Right ventricle myocardium superior (tissue), 1 donor: Measurements from ENCODE around the gene GNG12. TPM values are rescaled to one million over a fixed set of nuclear protein-coding genes. Genes with fewer than 3 reads are reported as not detected.

Experiments
- ATAC-seq: fragments of 200-7000 bp; cut with Tn5 transposase; one replicate; pipeline ENCODE4 v1.9.1; 2020; ENCODE audit warnings: mild to moderate bottlenecking; ENCODE audit not compliant: poor library complexity
- DNase-seq: peaks from one replicate; pipeline ENCODE4 v3.0.0-alpha.2; 2020
- intact Hi-C: fragments of 100-400 bp; cut with DNase I; formaldehyde crosslinking; loops from one replicate; pipeline ENCODE4 v1.11.2; 2022
- total RNA-seq: library from RNA; stranded (reverse); fragmentation: NEBNext Ultra II Directional; extraction: Animal tissue kit (Norgen Biotek cat#: 25700); gene quantifications from one replicate; pipeline ENCODE4 v1.2.1, GENCODE V29; 2021
- donor health status: DM: no; HTN: yes; CAD: no; lungs with severe emphysema.

Gene GNG12
- total RNA-seq, 1 donor from 2014 or later = 31.9 TPM

GRCh38 chr1:67705735-67706453 is 127.4 kb downstream of the GNG12 start:
- DNase-seq = no peak
- intact Hi-C loops = no loop called here
- no peak for ATAC-seq

- intact Hi-C loops = no loop called here
- no peak for ATAC-seq
Measured at GRCh38 chr1:67704351-67704750, 128.9 kb downstream of the GNG12 start.

GRCh38 chr1:67701876-67702275 is 131.4 kb downstream of the GNG12 start:
- intact Hi-C loops = no loop called here
- ATAC-seq = no peak
- no peak for DNase-seq

More at GRCh38 chr1:67704351-67704750, 128.9 kb downstream of the GNG12 start:
- no peak for DNase-seq

GRCh38 chr1:67700692-67701410 is 132.4 kb downstream of the GNG12 start:
- DNase-seq (no peak), ATAC-seq (peak; percentile 20)
- intact Hi-C loops = no loop called here

- DNase-seq (no peak), ATAC-seq (no peak)
- intact Hi-C loops = no loop called here
Measured at GRCh38 chr1:67700220-67700619, 133.0 kb downstream of the GNG12 start.

- no peak for DNase-seq
- intact Hi-C loops = no loop called here
- ATAC-seq = no peak
Measured at GRCh38 chr1:67696708-67697107, 136.6 kb downstream of the GNG12 start.

- ATAC-seq (no peak), DNase-seq (no peak)
- intact Hi-C loops = no loop called here
Measured at GRCh38 chr1:67695963-67696362, 137.3 kb downstream of the GNG12 start.

- intact Hi-C loops = no loop called here
Measured at GRCh38 chr1:67691712-67692111, 141.6 kb downstream of the GNG12 start.

GRCh38 chr1:67690411-67690810 is 142.9 kb downstream of the GNG12 start:
- DNase-seq = no peak
- intact Hi-C loops = no loop called here
- no peak for ATAC-seq

More at GRCh38 chr1:67691712-67692111, 141.6 kb downstream of the GNG12 start:
- DNase-seq (no peak), ATAC-seq (no peak)

- no peak for ATAC-seq
- intact Hi-C loops = no loop called here
- no peak for DNase-seq
Measured at GRCh38 chr1:67690018-67690363, 143.3 kb downstream of the GNG12 start.

GRCh38 chr1:67689267-67690017 is 143.8 kb downstream of the GNG12 start:
- intact Hi-C loops = loop anchor here (5.0 kb wide), 2 partner anchors 68 to 127 kb away; no protein-coding TSS in a partner anchor
- no peak for ATAC-seq
- DNase-seq = no peak

GRCh38 chr1:67688526-67689219 is 144.6 kb downstream of the GNG12 start:
- ATAC-seq (no peak), DNase-seq (no peak)
- intact Hi-C loops = loop anchor here (5.0 kb wide), 2 partner anchors 69 to 126 kb away; no protein-coding TSS in a partner anchor

- no peak for ATAC-seq
- no peak for DNase-seq
- intact Hi-C loops = loop anchor here (5.0 kb wide), 2 partner anchors 70 to 125 kb away; no protein-coding TSS in a partner anchor
Measured at GRCh38 chr1:67687649-67688048, 145.6 kb downstream of the GNG12 start.

GRCh38 chr1:67687198-67687545 is 146.1 kb downstream of the GNG12 start:
- DNase-seq (no peak), ATAC-seq (no peak)
- intact Hi-C loops = loop anchor here (5.0 kb wide), 2 partner anchors 70 to 125 kb away; no protein-coding TSS in a partner anchor

- intact Hi-C loops = loop anchor here (5.0 kb wide), 2 partner anchors 71 to 124 kb away; no protein-coding TSS in a partner anchor
- peak; percentile 73 for ATAC-seq
- peak; percentile 82 for DNase-seq
Measured at GRCh38 chr1:67686267-67687197, 146.7 kb downstream of the GNG12 start.

- ATAC-seq (peak; percentile 41), DNase-seq (peak; percentile 66)
- intact Hi-C loops = loop anchor here (5.0 kb wide), 2 partner anchors 72 to 123 kb away; no protein-coding TSS in a partner anchor
Measured at GRCh38 chr1:67685558-67686266, 147.6 kb downstream of the GNG12 start.

GRCh38 chr1:67685067-67685557 is 148.2 kb downstream of the GNG12 start, which contains the start of gene GADD45A:
Gene GADD45A (plus strand): TSS chr1:67685201. CDS start chr1:67685495, 294 bp downstream.
- DNase-seq (peak; percentile 99), ATAC-seq (peak; percentile 91)
- intact Hi-C loops = loop anchor here (5.0 kb wide), 2 partner anchors 72 to 123 kb away; no protein-coding TSS in a partner anchor
